K562 (cell line): ENCODE measurements around the gene TFEC.

Source experiments
- FOXJ3 ChIP-seq: sonication (generic); formaldehyde crosslinking; IDR thresholded peaks from 2 replicates; pipeline ENCODE4 v1.4.0; 2020; ENCODE audit warnings: mild to moderate bottlenecking, missing genetic modification reagents
- IRF2 ChIP-seq: sonication (generic); formaldehyde crosslinking; IDR thresholded peaks from 2 replicates; pipeline ENCODE4 v1.8.1; 2022; ENCODE audit warnings: mild to moderate bottlenecking, missing genetic modification reagents
- MAFF ChIP-seq: IDR thresholded peaks from 2 replicates; pipeline ENCODE4 v1.6.1; 2012; ENCODE audit warnings: low read length, improper control_type of control experiment
- POLR2A ChIP-seq: fragments of 450-650 bp; conservative IDR thresholded peaks from 2 replicates; pipeline ENCODE4 v1.6.1; 2016
- TCF3 ChIP-seq: sonication (generic); formaldehyde crosslinking; IDR thresholded peaks from 2 replicates; pipeline ENCODE4 v1.4.0; 2020; ENCODE audit warnings: mild to moderate bottlenecking, missing genetic modification reagents
- XRCC3 ChIP-seq: fragments of 450-650 bp; IDR thresholded peaks from 2 replicates; pipeline ENCODE4 v1.6.1; 2017; ENCODE audit warnings: mild to moderate bottlenecking, moderate library complexity
- ZNF197 ChIP-seq: fragments of 200-800 bp; sonication (Bioruptor generic); IDR thresholded peaks from 2 replicates; pipeline ENCODE4 v1.6.1; 2016; ENCODE audit warnings: low read depth, missing genetic modification characterization, missing compliant biosample characterization
- ZNF780A ChIP-seq: fragments of 250-450 bp; sonication (Bioruptor Pico); IDR thresholded peaks from 2 replicates; pipeline ENCODE4 v1.5.0; 2021; ENCODE audit warnings: mild to moderate bottlenecking
- ZZZ3 ChIP-seq: fragments of 450-650 bp; IDR thresholded peaks from 2 replicates; pipeline ENCODE4 v1.6.1; 2016; ENCODE audit warnings: antibody characterized with exemption, mild to moderate bottlenecking, moderate library complexity
- TF ChIP-seq, protein P1 (sequence below), 3 experiments: IDR thresholded peaks in 2 of 3; conservative IDR thresholded peaks in 1 of 3; 2 replicates each; pipeline ENCODE4 v1.5.1; 2011 to 2012; ENCODE audit warnings: low read length in 3 of 3, mild to moderate bottlenecking in 3 of 3, control low read depth in 2 of 3, improper control_type of control experiment in 1 of 3, inconsistent platforms in 1 of 3, low read depth in 1 of 3, mixed read lengths in 1 of 3, moderate library complexity in 1 of 3; ENCODE audit not compliant: insufficient read depth in 2 of 3

DNA sequence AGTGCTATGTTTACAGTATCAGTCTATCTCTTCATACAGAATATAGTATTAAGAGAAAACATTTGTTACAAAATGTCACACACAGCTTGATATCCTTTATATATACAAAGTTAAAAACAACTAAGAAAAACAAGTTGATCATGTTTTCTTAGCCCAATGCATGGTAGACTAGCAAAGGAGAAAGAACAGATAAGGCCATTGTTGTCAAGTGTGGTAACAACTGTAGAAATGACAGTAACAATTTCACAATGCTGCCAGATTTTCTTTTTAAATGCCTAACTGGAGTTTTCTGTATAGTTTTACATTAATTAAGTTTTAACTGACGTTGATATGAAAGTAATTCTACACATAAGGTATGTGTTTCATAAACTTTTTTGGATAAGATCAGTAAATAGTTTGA, 65.8 kb downstream of the TFEC start:
- TF ChIP-seq IRF2 (CRISPR knock-in tag) (no peak), TCF3 (CRISPR knock-in tag) (no peak), ZNF780A (CRISPR knock-in tag) (no peak), FOXJ3 (CRISPR knock-in tag) (no peak), XRCC3 (no peak), POLR2A (no peak), ZNF197 (no peak), ZZZ3 (no peak), MAFF (no peak)
- TF ChIP-seq, protein P1, sequence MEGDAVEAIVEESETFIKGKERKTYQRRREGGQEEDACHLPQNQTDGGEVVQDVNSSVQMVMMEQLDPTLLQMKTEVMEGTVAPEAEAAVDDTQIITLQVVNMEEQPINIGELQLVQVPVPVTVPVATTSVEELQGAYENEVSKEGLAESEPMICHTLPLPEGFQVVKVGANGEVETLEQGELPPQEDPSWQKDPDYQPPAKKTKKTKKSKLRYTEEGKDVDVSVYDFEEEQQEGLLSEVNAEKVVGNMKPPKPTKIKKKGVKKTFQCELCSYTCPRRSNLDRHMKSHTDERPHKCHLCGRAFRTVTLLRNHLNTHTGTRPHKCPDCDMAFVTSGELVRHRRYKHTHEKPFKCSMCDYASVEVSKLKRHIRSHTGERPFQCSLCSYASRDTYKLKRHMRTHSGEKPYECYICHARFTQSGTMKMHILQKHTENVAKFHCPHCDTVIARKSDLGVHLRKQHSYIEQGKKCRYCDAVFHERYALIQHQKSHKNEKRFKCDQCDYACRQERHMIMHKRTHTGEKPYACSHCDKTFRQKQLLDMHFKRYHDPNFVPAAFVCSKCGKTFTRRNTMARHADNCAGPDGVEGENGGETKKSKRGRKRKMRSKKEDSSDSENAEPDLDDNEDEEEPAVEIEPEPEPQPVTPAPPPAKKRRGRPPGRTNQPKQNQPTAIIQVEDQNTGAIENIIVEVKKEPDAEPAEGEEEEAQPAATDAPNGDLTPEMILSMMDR (IDR thresholded peaks at IDR 0.05 in 2 of 3, conservative IDR thresholded peaks at IDR 0.05 in 1 of 3; ENCODE audit: insufficient read depth in 2 of 3, low read depth in 1 of 3, low read length in 3 of 3), result no peak
